Endothelial cell (in vitro differentiated cells): ENCODE measurements around the gene DDX59. TPM values are rescaled to one million over a fixed set of nuclear protein-coding genes. Genes with fewer than 3 reads are reported as not detected.

Experiments used
- DNase-seq: peaks from one replicate; pipeline ENCODE4 v3.0.0; 2021; ENCODE audit warnings: low spot score
- H3K27ac Mint-ChIP-seq: one replicate; pipeline ENCODE4 v1.8.0; 2021; ENCODE audit warnings: mixed read lengths, inconsistent platforms; ENCODE audit not compliant: unreplicated experiment
- H3K27me3 Mint-ChIP-seq: one replicate; pipeline ENCODE4 v1.8.0; 2021; ENCODE audit warnings: mild to moderate bottlenecking, moderate library complexity, mixed read lengths, inconsistent platforms; ENCODE audit not compliant: unreplicated experiment
- H3K36me3 Mint-ChIP-seq: one replicate; pipeline ENCODE4 v1.8.0; 2021; ENCODE audit warnings: mild to moderate bottlenecking, low read depth, mixed read lengths, inconsistent platforms; ENCODE audit not compliant: unreplicated experiment
- H3K4me1 Mint-ChIP-seq: one replicate; pipeline ENCODE4 v1.8.0; 2021; ENCODE audit warnings: mild to moderate bottlenecking, mixed read lengths, inconsistent platforms; ENCODE audit not compliant: unreplicated experiment
- H3K4me3 Mint-ChIP-seq: one replicate; pipeline ENCODE4 v1.8.0; 2021; ENCODE audit warnings: mild to moderate bottlenecking, mixed read lengths, inconsistent platforms; ENCODE audit not compliant: unreplicated experiment
- H3K9me3 Mint-ChIP-seq: one replicate; pipeline ENCODE4 v1.8.0; 2021; ENCODE audit warnings: mixed read lengths, inconsistent platforms; ENCODE audit not compliant: unreplicated experiment
- CTCF ChIP-seq: fragments of 200-600 bp; sonication (generic); IDR thresholded peaks from one replicate; pipeline ENCODE4 v1.5.0; 2021; ENCODE audit warnings: antibody characterized with exemption; ENCODE audit not compliant: unreplicated experiment
- long read RNA-seq: library from polyadenylated mRNA; unstranded; transcript quantifications from one replicate; pipeline ENCODE4 v2.0.0, GENCODE V29; 2020; ENCODE audit not compliant: unreplicated experiment
- total RNA-seq: library from RNA; stranded (reverse); fragmentation: NEBNext Ultra II Directional; extraction: Animal tissue kit (Norgen Biotek cat#: 25700); gene quantifications from one replicate; pipeline ENCODE4 v1.2.1, GENCODE V29; 2021; ENCODE audit not compliant: unreplicated experiment

The DDX59 gene
- total RNA-seq = 20.1 TPM
- long read RNA-seq, partial matches to known transcripts = 2 of 8 reads
- long read RNA-seq, other reads (novel, unspliced or antisense) = 4 of 8 reads

DNA sequence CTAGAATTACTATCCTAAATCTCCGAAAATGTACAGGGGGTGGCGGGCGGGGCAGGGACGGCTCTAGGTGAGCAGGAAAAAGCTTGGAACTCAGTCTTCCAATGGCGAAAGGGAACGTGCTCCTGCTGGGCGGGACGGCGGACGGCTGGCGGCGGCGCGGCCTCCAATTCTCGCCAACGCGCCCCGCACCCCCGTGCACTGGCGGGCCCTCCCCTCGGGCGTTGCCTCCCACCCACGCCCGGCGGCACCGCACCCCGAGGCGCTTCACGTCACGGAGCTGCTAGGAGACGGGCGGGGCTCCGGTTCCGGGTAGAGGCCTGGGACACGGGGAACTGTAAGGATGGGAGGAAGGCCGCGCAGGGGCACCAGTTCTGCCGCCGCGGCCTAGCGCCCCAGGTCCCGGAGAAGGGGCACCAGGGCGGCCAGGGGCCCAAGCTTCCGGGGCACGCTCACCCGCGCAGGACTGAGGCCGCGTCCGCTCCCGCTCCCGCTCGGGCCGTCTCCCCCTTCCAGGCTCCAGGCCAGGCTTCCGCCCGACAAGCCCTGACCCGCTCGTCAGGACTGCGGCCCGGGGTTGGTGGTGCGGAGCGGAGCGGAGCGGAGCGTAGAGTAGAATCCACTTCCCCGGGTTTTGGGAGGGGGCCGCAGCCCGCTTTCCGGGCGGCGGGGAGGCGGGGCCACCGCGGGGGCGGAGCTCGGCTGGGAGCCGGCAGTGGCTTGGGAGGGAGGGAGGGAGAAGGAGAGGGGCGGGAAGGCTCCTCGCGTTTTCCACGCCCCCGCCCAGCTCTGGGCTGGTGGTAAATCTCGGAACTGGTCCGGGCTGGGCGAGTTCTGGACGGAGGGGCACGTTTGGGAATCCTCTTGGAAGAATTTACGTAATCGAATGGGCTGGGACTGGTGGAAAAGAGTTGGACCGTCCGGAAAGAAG, at the start of gene DDX59:
Gene DDX59, minus strand, starts transcription at position 594 of the 928 bp plus-strand sequence. CDS start 3,167 bp downstream, outside the sequence.
- Mint-ChIP-seq H3K36me3 (no peaks in the 10 kb centered on the region), H3K4me3 (peak within 1 kb of the TSS; percentile 94), H3K4me1 (peaks cover 24% of the 10 kb centered on the region), H3K27ac (peak within 1 kb of the TSS; percentile 98), H3K9me3 (no peaks in the 10 kb centered on the region), H3K27me3 (peaks cover 5% of the 10 kb centered on the region)
- no peak for TF ChIP-seq CTCF
- DNase-seq = peak; percentile 97

DNA sequence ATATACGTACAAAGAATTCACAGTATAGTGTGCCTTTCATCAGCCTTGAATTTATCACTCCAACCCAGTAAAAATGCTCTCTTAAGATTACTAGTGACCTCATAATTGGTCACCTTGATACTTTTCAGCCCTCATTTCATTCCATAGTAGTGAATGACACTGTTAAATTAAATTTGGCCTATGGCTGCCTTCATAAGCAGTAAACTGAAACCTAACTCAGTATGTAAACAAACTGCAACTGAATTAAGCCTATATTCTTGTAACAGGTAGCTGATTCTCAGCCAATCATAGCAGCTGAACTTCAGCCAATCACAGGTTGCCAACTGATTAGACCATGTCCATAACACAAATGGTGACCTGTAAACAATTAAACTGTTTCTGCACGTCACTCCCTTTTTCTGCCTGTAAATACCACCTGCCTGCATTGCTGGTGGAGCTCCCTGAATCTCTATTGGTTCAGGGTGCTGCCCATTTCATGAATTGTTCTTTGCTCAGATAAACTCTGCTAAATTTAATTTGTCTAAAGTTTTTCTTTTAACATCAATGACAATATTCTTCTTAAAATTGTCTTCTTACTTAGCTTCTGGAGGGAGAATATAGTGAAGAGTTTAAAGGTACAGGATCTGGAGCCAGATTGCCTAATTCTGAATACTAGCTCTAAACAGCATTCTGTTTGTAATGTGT, 44.9 kb upstream of the DDX59 start:
- no peak for TF ChIP-seq CTCF
- Mint-ChIP-seq H3K9me3 (no peaks in the 10 kb centered on the region), H3K4me3 (no peak overlapping the region)

GRCh38 chr1:200710166-200710565, 40.5 kb upstream of the DDX59 start:
- H3K9me3 Mint-ChIP-seq = no peaks in the 10 kb centered on the region
- DNase-seq = no peak
- peaks cover 7% of the 10 kb centered on the region for H3K4me1 Mint-ChIP-seq
- H3K4me3 Mint-ChIP-seq = no peak overlapping the region
- H3K27ac Mint-ChIP-seq = no peak overlapping the region
- H3K27me3 Mint-ChIP-seq = peaks cover 2% of the 10 kb centered on the region
- no peak for TF ChIP-seq CTCF
- no peaks in the 10 kb centered on the region for H3K36me3 Mint-ChIP-seq

More for the DNA sequence above, 44.9 kb upstream of the DDX59 start:
- peaks cover 2% of the 10 kb centered on the region for H3K27me3 Mint-ChIP-seq
- no peak overlapping the region for H3K27ac Mint-ChIP-seq
- H3K36me3 Mint-ChIP-seq = no peaks in the 10 kb centered on the region
- DNase-seq = no peak
- H3K4me1 Mint-ChIP-seq = peaks cover 7% of the 10 kb centered on the region

GRCh38 chr1:200708769-200709168, 39.1 kb upstream of the DDX59 start:
- no peak for TF ChIP-seq CTCF
- peaks cover 7% of the 10 kb centered on the region for H3K4me1 Mint-ChIP-seq
- DNase-seq = no peak
- H3K27ac Mint-ChIP-seq = no peak overlapping the region
- no peaks in the 10 kb centered on the region for H3K36me3 Mint-ChIP-seq
- peaks cover 2% of the 10 kb centered on the region for H3K27me3 Mint-ChIP-seq
- no peak overlapping the region for H3K4me3 Mint-ChIP-seq
- no peaks in the 10 kb centered on the region for H3K9me3 Mint-ChIP-seq
